Natural killer cell (primary cell): Measurements from ENCODE around the gene RPS6KA4. TPM values are rescaled to one million over a fixed set of nuclear protein-coding genes. Genes with fewer than 3 reads are reported as not detected.

Experiments
- ATAC-seq, 3 donors: fragments of 150-1000 bp in 2 of 3; fragments of 200-7000 bp in 1 of 3; cut with Tn5 transposase; 1 replicate in 1 of 3; 2 replicates in 2 of 3; pipeline ENCODE4 v1.10.0; 2021; ENCODE audit warnings: mild to moderate bottlenecking in 2 of 3, moderate library complexity in 2 of 3
- DNase-seq, 2 donors: peaks; one replicate each; pipeline versions ENCODE4 v3.0.0 to v3.0.0-alpha.2; 2013 to 2021; ENCODE audit warnings: mixed read lengths in 1 of 2
- H3K27ac ChIP-seq: one replicate; pipeline ENCODE4 v1.5.1; 2013; ENCODE audit warnings: mild to moderate bottlenecking, low read length
- H3K27me3 ChIP-seq: one replicate; pipeline ENCODE4 v1.6.1; 2013; ENCODE audit warnings: low read length; ENCODE audit not compliant: control insufficient read depth, insufficient read depth
- H3K36me3 ChIP-seq: one replicate; pipeline ENCODE4 v1.6.1; 2013; ENCODE audit warnings: low read length; ENCODE audit not compliant: control insufficient read depth, insufficient read depth
- H3K4me1 ChIP-seq: one replicate; pipeline ENCODE4 v1.6.1; 2013; ENCODE audit warnings: low read length; ENCODE audit not compliant: control insufficient read depth, insufficient read depth
- H3K4me3 ChIP-seq: one replicate; pipeline ENCODE4 v1.5.1; 2013; ENCODE audit warnings: low read length
- H3K9me3 ChIP-seq: one replicate; pipeline ENCODE4 v1.6.1; 2013; ENCODE audit warnings: low read length; ENCODE audit not compliant: control insufficient read depth, insufficient read depth
- H3K27ac Mint-ChIP-seq, 2 donors: one replicate each; pipeline ENCODE4 v1.8.0; 2022; ENCODE audit warnings: mild to moderate bottlenecking in 2 of 2, mixed read lengths in 2 of 2, moderate library complexity in 1 of 2
- H3K27me3 Mint-ChIP-seq, 2 donors: one replicate each; pipeline ENCODE4 v1.8.0; 2022; ENCODE audit warnings: low read depth in 2 of 2, mixed read lengths in 2 of 2
- H3K36me3 Mint-ChIP-seq: one replicate; pipeline ENCODE4 v1.8.0; 2022; ENCODE audit warnings: mixed read lengths
- H3K4me1 Mint-ChIP-seq, 2 donors: one replicate each; pipeline ENCODE4 v1.8.0; 2022; ENCODE audit warnings: mixed read lengths in 2 of 2
- H3K4me3 Mint-ChIP-seq: one replicate; pipeline ENCODE4 v1.8.0; 2022; ENCODE audit warnings: mild to moderate bottlenecking, moderate library complexity, mixed read lengths
- H3K9me3 Mint-ChIP-seq, 2 donors: one replicate each; pipeline ENCODE4 v1.8.0; 2022; ENCODE audit warnings: mixed read lengths in 2 of 2
- CTCF ChIP-seq: fragments of 200-600 bp; IDR thresholded peaks from one replicate; pipeline ENCODE4 v1.8.0; 2022; ENCODE audit warnings: antibody characterized with exemption
- WGBS: methylation state at CpG from one replicate; pipeline ENCODE4 v1.1.7; 2013; ENCODE audit warnings: missing lambda C conversion rate; ENCODE audit not compliant: insufficient coverage; 5-methylcytosine and 5-hydroxymethylcytosine counted together
- intact Hi-C: fragments of 100-400 bp; cut with micrococcal nuclease; formaldehyde crosslinking; loops from one replicate; pipeline ENCODE4 v1.14.2; 2022
- total RNA-seq, 4 donors: library from RNA; stranded (reverse); fragments of 120-200 nt in 1 of 4; gene quantifications; one replicate each; pipeline versions ENCODE4 v1.2.3 to v1.2.4, GENCODE V29; 2013 to 2022

RPS6KA4 gene
- total RNA-seq, 3 donors from 2014 or later (not counting 1 experiment from before 2014, with no cell fraction given) = 27.6 to 36.0 (median 34.4) TPM

- Mint-ChIP-seq H3K36me3 (no peaks in the 10 kb centered on the region), H3K4me1 (peaks cover 18 to 50% of the 10 kb centered on the region in 2 donors), H3K27me3 (no peaks in the 10 kb centered on the region), H3K27ac (no peak overlapping the region), H3K9me3 (no peaks in the 10 kb centered on the region), H3K4me3 (no peak overlapping the region)
- peaks cover 37% of the 10 kb centered on the region for H3K4me1 ChIP-seq
- TF ChIP-seq CTCF = no peak
- H3K27me3 ChIP-seq = no peaks in the 10 kb centered on the region
- no peak overlapping the region for H3K4me3 ChIP-seq
- ATAC-seq (no peak), DNase-seq (no peak)
- intact Hi-C loops = loop anchor here (5.0 kb wide), 2 partner anchors 37 to 137 kb away; partner anchors contain the start of genes ESRRA and FERMT3
- no peak overlapping the region for H3K27ac ChIP-seq
- WGBS = 97% methylated on average over 28 of the region's 28 CpGs
- no peaks in the 10 kb centered on the region for H3K9me3 ChIP-seq
- H3K36me3 ChIP-seq = peaks cover 52% of the 10 kb centered on the region
Measured at GRCh38 chr11:64344787-64345186, 14.2 kb upstream of the RPS6KA4 start.

- DNase-seq (no peak), ATAC-seq (no peak)
- H3K36me3 Mint-ChIP-seq = no peaks in the 10 kb centered on the region
- Histone ChIP-seq H3K4me3 (no peak overlapping the region), H3K27me3 (no peaks in the 10 kb centered on the region), H3K36me3 (peaks cover 45% of the 10 kb centered on the region), H3K9me3 (no peaks in the 10 kb centered on the region), H3K4me1 (peaks cover 12% of the 10 kb centered on the region), H3K27ac (no peak overlapping the region)
- H3K27me3 Mint-ChIP-seq = no peaks in the 10 kb centered on the region
- no peak for TF ChIP-seq CTCF
- peaks cover 10 to 31% of the 10 kb centered on the region in 2 donors for H3K4me1 Mint-ChIP-seq
- H3K9me3 Mint-ChIP-seq = no peaks in the 10 kb centered on the region
- no peak overlapping the region for H3K27ac Mint-ChIP-seq
- 89% methylated on average over 12 of the region's 12 CpGs for WGBS
- intact Hi-C loops = no loop called here
- no peak overlapping the region for H3K4me3 Mint-ChIP-seq
Measured at GRCh38 chr11:64347193-64347867, 11.6 kb upstream of the RPS6KA4 start.

GRCh38 chr11:64348383-64349024 lies 10.5 kb upstream of the RPS6KA4 start:
- Mint-ChIP-seq H3K9me3 (no peaks in the 10 kb centered on the region), H3K27me3 (no peaks in the 10 kb centered on the region), H3K36me3 (no peaks in the 10 kb centered on the region), H3K4me3 (no peak overlapping the region), H3K4me1 (peaks cover 10 to 24% of the 10 kb centered on the region in 2 donors), H3K27ac (no peak overlapping the region)
- ATAC-seq (no peak), DNase-seq (no peak)
- H3K36me3 ChIP-seq = peaks cover 48% of the 10 kb centered on the region
- TF ChIP-seq CTCF = no peak
- intact Hi-C loops = no loop called here
- H3K27me3 ChIP-seq = no peaks in the 10 kb centered on the region
- 92% methylated on average over 14 of the region's 14 CpGs for WGBS
- no peaks in the 10 kb centered on the region for H3K9me3 ChIP-seq
- peaks cover 6% of the 10 kb centered on the region for H3K4me1 ChIP-seq
- H3K4me3 ChIP-seq = no peak overlapping the region
- no peak overlapping the region for H3K27ac ChIP-seq
